Activated CD4-positive, alpha-beta T cell treated with anti-CD3 and anti-CD28 coated beads, Interleukin-10, Interleukin-2, amounts not matched to agents 100 ng/mL and 50 ng/mL, durations not matched to agents 16 hours and 8 hours (primary cell): ENCODE results near the gene PEX14.
"Not testable (repeated sequence)": the region's sequence is repeated elsewhere in the genome, so short reads cannot be mapped to it uniquely, and the experiment has no call there.

ENCODE experiments used
- DNase-seq: peaks from one replicate; pipeline ENCODE4 v3.0.0-alpha.2; 2020

PEX14 gene

DNA sequence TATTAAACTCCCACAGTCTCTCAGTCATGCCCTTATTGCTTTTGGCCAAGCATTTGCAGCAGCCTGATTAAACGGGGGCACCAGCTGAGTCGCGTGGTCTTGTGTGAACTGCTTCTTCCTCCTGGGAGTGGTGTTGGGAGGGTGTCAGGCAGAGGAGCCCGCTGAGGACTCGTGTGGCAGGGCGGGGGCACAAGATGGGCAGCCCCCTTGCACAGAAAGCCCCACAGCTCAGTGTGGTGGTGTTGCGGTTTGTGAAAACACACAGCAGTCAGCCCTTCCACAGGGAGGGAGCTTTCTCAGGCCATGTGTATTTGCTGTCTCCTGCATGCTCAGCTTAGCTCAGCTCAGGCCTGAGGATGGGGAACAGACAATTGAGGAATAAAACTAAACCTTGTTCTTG lies 22.4 kb downstream of the PEX14 start:
- DNase-seq: no peak

DNA sequence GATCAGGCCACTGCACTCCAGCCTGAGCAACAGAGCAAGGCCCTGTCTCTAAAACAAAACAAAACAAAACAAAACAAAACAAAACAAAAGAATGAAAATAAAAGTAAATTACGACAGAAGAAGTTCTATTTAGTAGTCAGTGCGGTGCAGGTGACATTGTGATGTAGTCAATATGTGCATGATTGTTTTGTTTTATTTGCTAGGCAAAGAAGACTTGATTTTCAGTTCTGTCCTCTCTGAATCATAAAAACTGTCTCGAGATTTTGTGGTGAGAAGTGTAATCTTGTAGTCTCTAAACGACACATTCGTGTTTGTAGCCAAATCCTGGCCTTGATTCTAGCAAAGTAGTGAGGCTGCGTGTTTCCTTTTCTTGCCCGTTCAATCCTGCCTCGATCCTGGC lies 23.5 kb downstream of the PEX14 start:
- DNase-seq: peak; percentile 57

DNA sequence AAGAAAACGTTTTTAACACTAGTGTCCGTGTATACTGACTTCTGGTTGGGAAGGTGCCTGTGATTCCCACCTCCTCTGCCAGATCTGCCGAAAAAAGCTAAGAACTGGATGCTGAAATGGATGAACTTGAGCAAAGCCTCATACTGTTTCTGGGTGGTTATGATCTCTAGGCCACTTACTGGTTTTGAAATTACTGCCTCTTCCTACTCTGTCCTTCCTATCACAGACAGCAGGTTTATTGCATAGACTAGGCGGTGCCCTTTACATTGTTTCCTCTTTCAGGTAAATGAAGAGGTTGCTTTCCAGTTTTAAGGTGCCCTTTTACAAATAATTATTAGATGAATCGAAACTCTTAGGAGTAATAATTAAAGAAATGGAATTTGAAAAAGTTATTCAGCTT lies 27.5 kb downstream of the PEX14 start:
- DNase-seq: peak; percentile 50

DNA sequence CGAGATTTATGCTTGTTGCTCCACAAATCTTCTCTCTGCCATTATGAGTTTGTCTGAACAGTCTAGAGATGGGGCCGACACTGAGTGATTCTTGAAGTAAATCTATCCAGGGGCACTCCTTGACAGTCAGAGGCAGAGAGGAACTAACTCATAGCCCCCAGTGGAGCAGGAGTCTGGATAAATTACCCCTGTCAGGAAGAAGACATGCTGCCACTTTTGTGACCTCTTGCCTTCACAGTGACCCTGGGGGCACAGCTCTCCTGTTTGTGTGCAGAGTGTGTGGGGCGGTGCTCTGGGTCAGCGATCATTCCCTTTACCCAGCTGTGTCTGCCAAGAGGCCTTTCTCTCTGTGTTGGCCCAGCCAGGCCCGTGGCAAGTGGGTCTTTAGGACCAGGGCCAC lies 29.5 kb downstream of the PEX14 start:
- no peak for DNase-seq

DNA sequence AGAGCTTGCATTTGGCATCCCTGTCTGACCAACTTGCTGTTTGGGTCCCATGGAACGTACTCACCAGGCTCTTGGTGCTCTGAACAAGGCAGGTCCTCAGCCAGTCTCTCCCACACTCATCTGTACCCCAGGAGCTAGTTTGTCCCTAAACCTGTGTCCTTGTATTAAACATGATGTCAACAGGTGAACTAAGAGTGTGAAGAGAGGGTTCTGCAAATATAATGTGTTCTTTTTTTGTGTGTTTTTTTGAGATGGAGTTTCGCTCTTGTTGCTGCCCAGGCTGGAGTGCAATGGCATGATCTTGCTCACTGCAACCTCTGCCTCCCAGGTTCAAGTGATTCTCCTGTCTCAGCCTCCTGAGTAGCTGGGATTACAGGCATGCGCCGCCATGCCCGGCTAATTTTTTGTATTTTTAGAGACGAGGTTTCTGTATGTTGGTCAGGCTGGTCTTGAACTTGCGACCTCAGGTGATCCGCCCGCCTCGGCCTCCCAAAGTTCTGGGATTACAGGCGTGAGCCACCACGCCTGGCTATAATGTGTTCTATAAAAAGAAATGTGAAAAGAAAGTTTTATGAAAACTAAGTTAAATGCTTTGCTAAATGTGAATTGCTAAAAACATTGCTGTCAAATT lies 31.4 kb downstream of the PEX14 start:
- DNase-seq: not testable (repeated sequence)

DNA sequence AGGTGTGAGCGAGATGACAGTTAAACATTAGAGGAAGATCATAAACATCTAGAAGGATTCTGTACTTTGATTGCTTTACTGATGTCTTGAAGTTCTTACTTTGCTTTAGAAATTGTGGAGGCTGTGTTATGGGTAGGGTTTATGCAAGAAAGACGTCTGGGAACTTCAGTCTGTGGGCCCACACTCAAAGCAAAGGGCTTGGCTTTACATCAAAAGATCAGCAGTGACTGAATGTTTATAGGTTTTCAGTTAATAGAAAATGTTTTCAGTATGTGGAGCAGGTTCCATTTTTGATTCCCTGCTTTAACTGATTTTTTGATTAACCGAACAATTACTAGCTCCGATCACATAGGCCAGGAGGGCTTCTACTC lies 31.9 kb downstream of the PEX14 start:
- no peak for DNase-seq

DNA sequence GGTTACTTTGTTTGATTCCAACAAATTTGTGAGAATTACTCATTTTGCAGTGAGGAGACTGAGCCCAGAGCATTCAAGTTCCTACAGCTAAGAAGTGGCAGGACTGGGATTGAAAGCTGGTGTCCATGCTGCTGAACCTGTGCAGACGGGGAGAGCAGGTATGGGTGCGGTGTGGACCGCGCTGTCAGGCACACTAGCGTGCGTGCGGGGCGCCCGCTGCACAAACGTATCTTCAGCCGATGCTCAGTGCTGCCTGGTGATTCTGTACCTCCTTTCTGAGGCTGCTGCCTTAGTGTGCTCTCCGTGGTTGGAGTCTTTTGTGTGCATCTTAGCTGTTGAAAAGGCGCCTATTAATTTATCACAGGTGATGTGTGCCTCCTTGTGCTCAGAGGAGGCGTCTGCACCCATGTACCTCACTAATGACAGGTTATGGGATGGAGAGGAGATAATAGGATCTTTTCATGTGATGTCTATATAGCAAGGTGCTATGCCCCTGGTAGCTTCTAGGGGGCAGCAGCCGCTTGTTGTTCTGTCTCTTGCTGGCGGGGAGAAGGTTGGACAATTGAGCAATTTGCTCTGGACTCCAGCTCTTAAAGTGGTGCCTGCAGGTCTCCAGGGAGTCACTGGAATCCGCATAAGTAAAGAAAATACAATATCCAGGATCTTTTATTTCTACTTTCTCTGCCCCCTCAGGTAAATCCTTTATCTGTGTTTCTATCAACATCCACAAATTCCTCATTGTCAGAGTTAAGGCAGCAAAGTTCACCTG lies 32.5 kb downstream of the PEX14 start:
- DNase-seq: peak; percentile 76

DNA sequence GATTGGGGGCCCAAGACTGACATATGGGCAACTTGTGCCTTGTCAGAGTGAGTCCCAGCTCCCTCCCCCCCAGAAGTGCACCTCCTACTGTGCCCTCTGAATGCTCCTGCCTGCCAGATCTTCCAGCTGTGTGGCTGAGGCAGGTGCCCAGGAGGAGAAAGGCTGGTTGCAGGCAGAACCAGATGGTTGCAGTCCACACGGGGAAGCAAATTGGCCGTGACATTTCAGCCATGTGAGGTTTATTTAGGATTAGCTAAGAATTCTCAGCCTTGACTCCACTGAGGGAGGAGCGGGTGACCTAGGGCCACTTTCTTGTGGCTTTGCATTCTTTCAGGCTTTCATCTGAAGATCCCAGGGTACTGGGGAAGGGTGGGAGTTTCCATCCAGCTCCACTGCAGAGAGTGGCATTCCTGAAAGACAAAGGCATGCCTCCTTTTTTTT lies 33.8 kb downstream of the PEX14 start:
- no peak for DNase-seq

DNA sequence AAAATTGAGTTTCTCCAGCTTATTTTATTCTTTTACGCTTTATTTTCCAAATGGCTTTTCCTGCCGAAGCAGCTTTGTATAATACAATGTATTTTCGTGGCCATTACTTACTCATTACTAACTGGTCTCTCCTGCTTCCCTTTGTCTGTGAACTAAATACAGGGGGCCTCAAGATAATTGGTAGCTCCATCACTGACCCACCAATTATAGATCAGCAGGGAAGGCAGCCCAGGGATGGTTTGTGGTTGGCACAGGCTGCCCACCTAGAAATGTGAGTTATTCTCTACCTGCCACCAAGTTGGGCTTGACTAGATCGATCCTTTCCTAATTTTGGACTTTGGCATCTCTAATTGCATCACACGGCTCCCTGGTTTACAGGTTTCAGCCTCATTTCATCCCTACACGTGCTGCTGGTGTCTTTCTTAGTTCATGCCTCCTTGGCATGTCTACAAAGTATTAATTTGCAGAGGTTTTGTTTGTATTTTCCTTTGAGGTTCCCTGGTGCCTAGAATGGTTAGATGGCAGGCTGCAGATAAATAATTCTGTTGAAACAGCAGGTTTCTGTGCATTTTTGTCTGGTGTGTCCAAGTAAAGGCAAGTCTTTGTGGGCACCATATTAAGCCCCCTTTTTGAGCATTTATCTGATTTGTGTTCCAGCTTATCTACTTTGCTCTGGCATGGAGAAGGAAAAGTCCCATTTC lies 35.2 kb downstream of the PEX14 start:
- DNase-seq: peak; percentile 26

DNA sequence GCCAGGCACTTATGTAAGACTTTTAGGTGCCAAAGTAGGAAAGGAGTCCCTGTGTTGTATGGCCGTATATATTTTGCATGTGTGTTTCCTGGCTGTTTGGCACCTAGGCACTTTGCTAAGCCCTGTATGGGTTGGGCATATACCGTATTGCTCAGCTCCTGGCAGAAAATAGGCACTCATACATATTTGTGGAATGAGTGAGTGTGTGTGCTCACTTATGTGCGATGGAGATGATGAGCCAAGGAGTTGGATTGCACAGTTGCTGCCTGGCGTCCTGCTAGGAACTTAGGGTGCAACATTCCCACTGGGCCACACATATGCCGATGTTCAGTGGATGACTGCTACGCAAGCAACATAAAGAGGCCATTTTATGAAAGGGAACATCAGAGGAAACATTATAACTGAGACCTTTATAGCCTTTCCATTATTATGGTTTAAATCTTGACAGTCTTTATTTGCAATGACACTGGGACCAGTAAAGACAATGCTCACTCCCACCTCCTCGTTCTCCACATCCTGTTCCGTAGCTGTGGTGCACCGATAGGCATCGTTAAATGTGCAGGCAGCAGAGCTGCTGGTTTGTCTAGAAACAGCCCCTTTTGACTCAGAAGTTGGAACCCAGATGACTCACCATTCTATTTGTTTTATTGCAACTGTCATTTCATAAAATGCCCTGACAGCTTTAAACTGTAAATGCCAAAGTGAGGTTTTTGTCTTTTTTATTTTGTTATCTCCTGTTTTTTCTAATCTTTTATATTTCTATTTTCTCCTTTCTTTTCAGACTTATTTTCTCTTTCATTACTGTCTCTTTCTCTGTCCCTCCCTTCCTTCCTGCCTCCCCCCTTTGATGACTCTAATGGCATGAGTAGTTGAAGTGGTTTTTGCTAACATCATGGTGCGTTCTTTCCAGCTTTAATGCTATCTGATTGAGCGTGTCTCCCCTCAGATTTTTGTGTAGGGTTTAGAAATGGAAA lies 36.1 kb downstream of the PEX14 start:
- DNase-seq: peak; percentile 97

DNA sequence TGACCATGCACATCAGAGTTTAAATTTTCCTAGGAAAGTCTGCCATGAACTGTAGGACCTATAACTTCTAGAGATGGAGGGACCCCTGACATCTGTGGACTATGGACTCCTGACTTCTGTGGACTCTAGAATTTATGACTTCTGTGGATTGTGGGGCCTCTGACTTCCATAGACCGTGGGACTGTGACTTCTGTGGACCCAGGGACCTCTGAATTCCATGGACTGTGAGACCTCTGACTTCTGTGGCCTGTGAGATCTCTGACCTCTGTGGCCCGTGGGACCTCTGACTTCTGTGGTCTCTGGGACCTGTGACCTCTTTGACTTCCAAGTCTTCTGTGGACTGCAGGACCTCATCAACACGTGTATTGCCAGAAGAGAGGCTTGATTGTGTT lies 36.7 kb downstream of the PEX14 start:
- DNase-seq: no peak

DNA sequence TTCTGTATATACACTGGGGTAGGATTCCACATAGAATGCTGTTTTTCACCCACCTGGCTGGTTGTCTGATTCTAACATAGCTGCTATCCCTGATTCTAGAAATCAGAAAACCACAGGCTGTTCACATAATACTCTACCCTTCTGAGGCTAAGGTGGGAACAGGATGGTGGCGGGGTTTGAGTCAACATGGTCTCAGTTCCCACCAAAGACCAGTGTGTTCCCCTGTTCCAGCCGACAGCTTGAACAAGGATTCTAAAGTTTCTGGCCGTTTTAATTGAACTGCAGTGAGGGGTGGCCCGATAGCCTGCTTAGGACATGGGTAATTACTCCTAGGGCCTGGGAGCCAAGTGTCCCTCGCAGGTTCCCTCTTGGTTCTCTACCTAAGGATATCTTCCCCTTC lies 38.4 kb downstream of the PEX14 start:
- peak; percentile 67 for DNase-seq

DNA sequence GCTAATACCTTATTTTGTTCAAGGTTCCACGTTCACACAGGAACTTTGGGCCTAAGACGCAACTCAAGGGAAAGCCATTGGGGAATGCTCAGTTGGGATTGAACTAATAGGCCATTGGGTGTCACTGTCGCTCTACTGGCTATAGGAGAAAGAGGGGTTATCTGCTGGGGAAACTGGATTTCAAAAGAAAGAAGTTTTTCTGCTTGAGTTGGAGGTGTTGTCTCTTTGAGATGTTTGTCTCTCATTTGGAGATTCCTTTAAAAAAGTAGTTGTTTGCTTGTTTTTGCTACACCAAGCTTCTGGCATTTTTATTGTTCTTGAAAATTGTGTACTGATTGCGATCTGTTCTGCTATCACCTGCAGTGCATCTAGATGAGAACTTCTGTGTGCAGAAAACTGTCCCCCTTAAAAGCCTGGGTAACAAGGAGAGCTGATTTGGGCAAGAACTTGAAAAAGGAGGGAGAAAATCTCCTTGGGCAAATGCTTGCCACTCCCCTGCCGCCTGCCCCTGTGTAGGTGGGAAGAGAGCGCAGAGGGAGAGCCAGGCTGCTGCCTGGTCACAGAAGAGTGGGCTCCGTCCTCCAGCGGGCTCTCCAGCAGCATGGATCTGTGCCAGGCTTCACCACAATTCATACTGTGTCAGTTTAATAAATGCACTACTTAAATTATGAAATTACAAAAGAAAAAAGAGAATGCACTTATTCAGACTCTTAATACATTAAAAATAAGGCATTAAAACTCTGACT lies 39.9 kb downstream of the PEX14 start:
- no peak for DNase-seq

DNA sequence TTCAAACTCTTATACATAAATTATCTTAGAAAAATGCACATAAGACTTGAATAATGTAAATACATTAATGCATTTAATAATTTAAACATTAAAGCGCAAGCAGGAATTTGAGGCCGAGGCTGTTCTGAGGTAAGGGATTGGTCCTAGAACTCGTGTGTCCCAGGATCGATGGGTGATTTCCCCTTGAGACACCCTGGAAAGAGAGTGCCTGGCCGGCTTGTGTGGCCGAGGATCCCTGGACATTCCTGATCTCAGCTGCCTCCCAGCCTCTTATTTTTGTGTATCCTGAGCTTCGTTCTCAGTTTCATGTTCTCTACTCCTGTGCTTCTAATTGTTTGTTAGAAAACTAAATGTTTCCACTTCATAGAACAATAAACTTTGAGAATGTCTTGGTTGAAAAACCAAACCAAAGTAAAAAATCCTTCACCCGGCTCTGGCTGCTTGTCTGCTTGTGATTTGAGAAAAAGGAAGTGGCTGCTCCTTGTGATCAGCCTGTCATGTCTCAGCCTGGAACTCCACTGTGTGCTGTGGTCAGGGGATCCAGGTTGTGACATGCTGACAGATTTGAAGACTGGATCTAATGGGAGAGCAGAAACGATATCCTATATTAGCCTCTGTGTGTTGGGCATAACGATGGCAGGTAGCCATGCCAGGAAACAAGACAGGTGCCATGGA lies 40.7 kb downstream of the PEX14 start:
- DNase-seq: no peak

DNA sequence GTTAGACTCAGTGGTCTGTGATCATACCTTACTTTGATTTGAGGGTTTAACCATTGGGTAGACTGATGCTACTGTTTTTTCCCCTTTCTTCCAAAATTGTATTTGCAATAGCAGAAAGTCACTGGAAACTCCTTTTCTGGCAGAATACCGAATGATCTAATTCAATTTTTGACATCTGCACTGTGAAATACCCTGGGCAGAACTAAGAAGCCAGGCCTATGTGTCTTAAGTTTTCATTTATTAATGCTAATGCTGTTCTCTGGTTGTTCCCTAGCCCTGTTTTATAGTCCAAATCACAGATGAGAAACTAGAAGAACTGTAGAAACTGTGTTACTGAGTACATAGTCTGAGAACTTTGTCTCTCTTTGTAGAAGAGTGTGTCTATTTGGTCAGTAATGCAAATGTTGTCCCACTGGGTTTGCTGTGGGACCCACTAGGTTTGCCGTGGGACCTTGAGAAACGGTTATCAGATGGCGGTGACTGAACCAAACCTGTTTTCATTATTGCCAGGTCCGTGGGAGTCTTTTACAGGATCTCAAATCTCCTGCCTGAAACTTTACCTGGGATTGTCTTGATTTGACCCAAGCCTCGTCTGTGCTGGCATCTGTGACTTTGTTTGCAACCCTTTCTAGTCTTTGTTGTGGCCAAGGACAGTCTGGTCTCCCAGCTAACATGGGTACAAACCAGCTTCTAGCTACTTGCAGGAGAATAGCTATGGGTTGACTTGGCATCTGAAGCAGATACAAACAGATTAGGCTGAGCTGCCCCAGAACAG lies 41.4 kb downstream of the PEX14 start:
- DNase-seq: no peak

DNA sequence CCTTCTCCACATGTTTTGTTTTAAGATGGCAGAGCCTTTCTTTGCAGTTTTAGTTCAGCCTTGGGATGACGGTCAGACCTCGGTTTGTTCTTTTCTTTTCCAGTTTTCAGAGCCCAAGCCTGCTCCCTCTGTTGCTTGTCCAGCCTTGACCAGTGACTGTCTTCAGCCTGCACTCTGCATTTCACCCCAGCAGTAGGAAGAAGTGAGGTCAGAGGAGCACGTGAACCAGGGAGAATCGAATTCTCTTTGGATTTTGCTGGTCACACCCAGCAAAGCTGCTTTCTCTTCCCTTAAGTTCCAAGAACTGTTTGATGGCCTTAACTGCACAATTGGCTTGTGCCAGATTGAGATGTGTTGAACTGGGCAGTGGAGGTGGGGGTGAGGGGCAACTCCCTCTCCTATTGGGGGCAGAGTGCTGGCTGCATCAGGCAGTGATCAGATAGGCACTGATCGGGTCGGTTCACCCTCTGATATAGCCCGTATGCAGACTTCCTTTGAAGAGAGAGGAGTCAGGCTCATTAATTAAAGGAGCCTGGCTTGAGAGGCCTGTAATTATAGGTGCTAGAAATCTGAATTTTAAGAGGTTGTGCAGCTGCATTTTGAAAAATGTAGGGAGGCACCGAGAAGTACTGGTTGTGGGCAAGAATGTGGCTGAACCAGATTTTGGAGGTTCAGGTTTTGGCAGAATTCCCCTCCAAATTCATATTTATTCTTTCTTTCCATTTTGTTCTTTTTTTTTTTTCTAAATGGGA lies 42.4 kb downstream of the PEX14 start:
- DNase-seq: no peak

DNA sequence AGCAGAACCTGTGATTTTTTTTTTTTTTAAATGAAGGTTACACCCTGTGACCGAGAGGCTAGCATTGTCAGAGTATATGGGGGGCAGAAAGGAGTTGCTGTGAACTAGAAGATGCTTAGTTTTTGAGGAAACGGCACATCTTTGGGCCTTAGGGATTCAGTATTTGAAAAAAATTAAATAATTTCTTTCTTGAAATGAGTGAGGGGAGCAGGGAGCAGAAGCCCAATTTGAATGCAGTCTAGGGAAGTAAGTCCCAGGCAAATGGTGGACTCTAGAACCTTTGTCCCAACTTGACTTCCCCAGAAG lies 42.9 kb downstream of the PEX14 start:
- no peak for DNase-seq

DNA sequence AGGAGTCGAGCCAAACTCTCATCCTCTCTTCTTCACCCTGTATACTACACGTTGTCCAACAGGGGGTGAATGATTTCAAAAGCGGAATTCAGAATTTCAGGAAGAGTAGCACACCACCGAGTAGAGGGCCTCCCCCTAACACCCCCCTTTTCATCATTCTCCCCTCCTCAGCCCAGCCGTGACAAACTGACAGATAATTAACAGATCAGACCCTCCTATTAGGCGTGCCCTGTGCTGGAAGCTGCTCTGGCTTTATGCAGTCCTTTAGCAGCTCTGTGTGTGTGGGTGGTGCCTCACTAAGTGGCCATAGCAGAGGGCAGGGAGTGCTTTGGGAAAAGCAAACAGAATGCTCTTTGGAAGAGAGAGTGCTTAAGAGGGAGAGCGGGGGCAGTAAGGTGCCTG lies 44.3 kb downstream of the PEX14 start:
- DNase-seq: no peak

DNA sequence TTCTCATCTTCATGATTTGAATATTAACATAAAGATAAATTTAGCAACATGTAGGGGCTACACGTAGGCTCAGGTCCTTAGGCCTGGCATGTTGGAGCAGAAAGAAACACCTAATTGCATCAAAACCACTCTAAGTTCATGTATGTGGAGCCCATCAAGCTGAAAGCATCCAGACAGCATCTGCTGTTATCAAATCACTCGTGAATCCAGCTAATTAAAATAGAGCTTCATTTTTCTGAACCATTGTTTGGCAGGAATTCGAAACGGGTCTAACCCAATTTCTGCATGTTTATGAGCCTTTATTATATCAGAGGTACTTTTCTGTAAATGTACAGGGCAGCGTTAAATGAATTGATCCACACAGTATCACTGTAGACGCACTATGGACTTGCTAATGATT lies 45.7 kb downstream of the PEX14 start:
- no peak for DNase-seq

DNA sequence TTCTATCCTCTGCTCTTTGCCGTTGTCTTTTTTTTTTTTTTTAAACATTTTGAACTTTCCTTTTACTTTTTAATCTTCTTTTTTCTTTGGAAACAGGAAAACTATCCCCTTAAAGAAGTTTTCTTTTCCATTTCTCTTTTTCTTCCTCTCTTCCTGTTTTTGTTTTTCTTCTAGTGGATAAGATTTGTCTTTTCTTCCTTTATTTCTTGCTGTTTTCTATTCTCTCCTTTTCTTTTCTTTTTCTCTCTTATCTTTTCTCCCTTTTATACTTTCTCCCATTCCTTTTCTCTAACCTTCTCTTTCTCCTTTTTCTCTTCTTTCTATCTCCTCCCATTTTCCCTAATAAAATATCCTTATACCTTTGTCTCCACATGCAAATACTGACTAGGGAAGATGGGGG lies 46.2 kb downstream of the PEX14 start:
- DNase-seq: no peak
